Trophoblast cell (in vitro differentiated cells and primary cell): Measurements from ENCODE around the gene PRPF40A.
A peak's percentile ranks its signal among the peaks of the same experiment; 100 is the strongest.

Experiments used
- DNase-seq, 2 donors: peaks; one replicate each; pipeline ENCODE4 v3.0.0-alpha.2; 2016
- H2AFZ ChIP-seq: 2 replicates; pipeline ENCODE4 v1.6.1; 2013; ENCODE audit warnings: low read length, moderate library complexity, mild to moderate bottlenecking; ENCODE audit not compliant: insufficient read depth, poor library complexity
- H2AK5ac ChIP-seq: 2 replicates; pipeline ENCODE4 v1.6.1; 2013; ENCODE audit warnings: mild to moderate bottlenecking, low read length
- H2BK120ac ChIP-seq: 2 replicates; pipeline ENCODE4 v1.6.1; 2013; ENCODE audit warnings: low read length, mild to moderate bottlenecking, moderate library complexity; ENCODE audit not compliant: insufficient read depth, poor library complexity
- H2BK12ac ChIP-seq: 2 replicates; pipeline ENCODE4 v1.6.1; 2013; ENCODE audit warnings: mild to moderate bottlenecking, low read length, moderate library complexity
- H2BK5ac ChIP-seq: 2 replicates; pipeline ENCODE4 v1.6.1; 2013; ENCODE audit warnings: low read length, low read depth, moderate library complexity, mild to moderate bottlenecking; ENCODE audit not compliant: poor library complexity
- H3K14ac ChIP-seq: 2 replicates; pipeline ENCODE4 v1.6.1; 2013; ENCODE audit warnings: mild to moderate bottlenecking, low read length
- H3K18ac ChIP-seq: 2 replicates; pipeline ENCODE4 v1.6.1; 2013; ENCODE audit warnings: mild to moderate bottlenecking, low read length
- H3K23ac ChIP-seq: 2 replicates; pipeline ENCODE4 v1.6.1; 2013; ENCODE audit warnings: low read length
- H3K27ac ChIP-seq: 2 replicates; pipeline ENCODE4 v1.5.1; 2013; ENCODE audit warnings: low read depth, mild to moderate bottlenecking, inconsistent platforms, low read length, moderate library complexity
- H3K27me3 ChIP-seq: 2 replicates; pipeline ENCODE4 v1.6.1; 2013; ENCODE audit warnings: inconsistent platforms, mild to moderate bottlenecking, low read length, moderate library complexity; ENCODE audit not compliant: insufficient read depth
- H3K36me3 ChIP-seq, 2 experiments: 1 replicate in 1 of 2; 2 replicates in 1 of 2; pipeline ENCODE4 v1.6.1; 2013; ENCODE audit warnings: low read length in 2 of 2, mild to moderate bottlenecking in 2 of 2, moderate library complexity in 1 of 2; ENCODE audit not compliant: insufficient read depth in 2 of 2, control insufficient read depth in 1 of 2
- H3K4ac ChIP-seq: 2 replicates; pipeline ENCODE4 v1.6.1; 2013; ENCODE audit warnings: low read depth, mild to moderate bottlenecking, low read length, moderate library complexity
- H3K4me1 ChIP-seq, 2 experiments: 1 replicate in 1 of 2; 2 replicates in 1 of 2; pipeline ENCODE4 v1.6.1; 2013; ENCODE audit warnings: low read length in 2 of 2, mild to moderate bottlenecking in 2 of 2, moderate library complexity in 1 of 2; ENCODE audit not compliant: insufficient read depth in 2 of 2, control insufficient read depth in 1 of 2
- H3K4me2 ChIP-seq: 2 replicates; pipeline ENCODE4 v1.6.1; 2013; ENCODE audit warnings: inconsistent platforms, mild to moderate bottlenecking, low read length, moderate library complexity
- H3K4me3 ChIP-seq: 2 replicates; pipeline ENCODE4 v1.5.1; 2013; ENCODE audit warnings: mild to moderate bottlenecking, low read depth, low read length, inconsistent platforms
- H3K79me1 ChIP-seq: one replicate; pipeline ENCODE4 v1.6.1; 2013; ENCODE audit warnings: low read length
- H3K79me2 ChIP-seq: 2 replicates; pipeline ENCODE4 v1.6.1; 2013; ENCODE audit warnings: low read length, mild to moderate bottlenecking; ENCODE audit not compliant: control insufficient read depth, insufficient read depth, poor library complexity
- H3K9ac ChIP-seq: 2 replicates; pipeline ENCODE4 v1.6.1; 2013; ENCODE audit warnings: mild to moderate bottlenecking, low read length
- H3K9me3 ChIP-seq: 2 replicates; pipeline ENCODE4 v1.6.1; 2013; ENCODE audit warnings: low read depth, mild to moderate bottlenecking, control low read depth, inconsistent platforms, low read length; ENCODE audit not compliant: insufficient read depth
- H4K12ac ChIP-seq: 2 replicates; pipeline ENCODE4 v1.6.1; 2013; ENCODE audit warnings: low read depth, mild to moderate bottlenecking, low read length, moderate library complexity
- H4K8ac ChIP-seq: 2 replicates; pipeline ENCODE4 v1.6.1; 2013; ENCODE audit warnings: low read depth, mild to moderate bottlenecking, low read length, moderate library complexity
- H4K91ac ChIP-seq: one replicate; pipeline ENCODE4 v1.6.1; 2013; ENCODE audit warnings: low read depth, mild to moderate bottlenecking, low read length, moderate library complexity
- WGBS: extraction: QIAGEN DNeasy Blood & Tissue Kit; methylation state at CpG from one replicate; pipeline ENCODE4 v1.1.7; 2013; ENCODE audit warnings: missing lambda C conversion rate; ENCODE audit not compliant: insufficient read length, insufficient coverage; ENCODE audit errors: extremely low coverage; 5-methylcytosine and 5-hydroxymethylcytosine counted together

Gene PRPF40A

DNA sequence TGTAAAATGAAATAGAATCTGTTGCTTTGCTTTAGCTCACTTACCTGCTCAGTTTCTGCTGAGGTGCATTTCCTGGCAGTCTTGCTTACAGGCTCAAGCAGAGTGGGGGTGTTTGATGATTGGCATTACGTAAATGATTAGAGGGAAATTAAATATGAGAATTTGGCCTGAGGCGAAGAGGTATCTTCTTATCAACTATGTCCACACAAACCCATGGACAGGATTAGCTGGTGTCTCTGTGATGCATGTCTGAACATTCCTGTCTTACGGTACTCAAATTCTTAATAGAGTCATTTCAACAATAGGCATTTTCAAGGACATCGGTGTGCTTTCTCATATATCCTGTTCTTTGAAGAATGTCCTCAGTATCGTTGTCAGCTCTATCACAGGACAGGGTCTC lies 102.1 kb downstream of the PRPF40A start:
- Histone ChIP-seq H3K4me2 (no peak overlapping the region), H2AK5ac (no peak overlapping the region), H2BK120ac (no peak overlapping the region), H3K14ac (no peak overlapping the region), H3K27ac (no peak overlapping the region), H3K4ac (no peak overlapping the region), H3K4me3 (no peak overlapping the region), H3K9me3 (no peaks in the 10 kb centered on the region), H4K8ac (no peak overlapping the region), H3K27me3 (no peaks in the 10 kb centered on the region), H2BK5ac (no peak overlapping the region), H3K79me2 (no peaks in the 10 kb centered on the region), H3K18ac (no peak overlapping the region), H3K36me3 (peaks cover 4 to 10% of the 10 kb centered on the region in 2 experiments), H3K9ac (no peak overlapping the region), H2BK12ac (no peak overlapping the region), H4K12ac (no peak overlapping the region), H3K23ac (no peak overlapping the region), H3K4me1 (no peaks in the 10 kb centered on the region), H4K91ac (no peak overlapping the region), H3K79me1 (no peaks in the 10 kb centered on the region), H2AFZ (no peak overlapping the region)
- peak in 1 of 2 donors; percentile 50 for DNase-seq
- no CpG with 5 or more reads among the region's 5 CpGs for WGBS

DNA sequence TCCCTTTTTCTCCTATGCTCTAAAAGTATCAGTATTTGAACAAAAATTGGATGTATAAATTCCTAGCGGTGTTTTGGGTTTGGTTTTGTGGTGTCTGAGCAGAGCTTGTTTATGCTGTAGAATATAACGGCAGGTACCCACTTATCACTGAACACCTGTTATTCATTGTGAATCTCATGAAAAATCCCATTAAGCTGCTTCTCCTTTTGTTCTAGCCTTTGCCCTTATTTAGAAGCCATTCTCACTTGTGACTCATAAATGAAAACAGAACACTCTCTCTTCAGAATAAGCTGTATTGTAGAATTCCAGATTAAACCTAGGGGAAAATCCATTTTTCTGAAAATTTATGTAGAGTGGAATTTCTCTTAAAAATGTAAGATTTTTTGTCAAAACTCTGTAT lies 104.0 kb downstream of the PRPF40A start:
- Histone ChIP-seq H4K8ac (no peak overlapping the region), H3K79me2 (no peaks in the 10 kb centered on the region), H2AK5ac (no peak overlapping the region), H3K14ac (no peak overlapping the region), H3K27ac (no peak overlapping the region), H4K12ac (no peak overlapping the region), H2AFZ (no peak overlapping the region), H3K4me1 (no peaks in the 10 kb centered on the region), H3K18ac (no peak overlapping the region), H3K4me3 (no peak overlapping the region), H2BK12ac (no peak overlapping the region), H3K27me3 (no peaks in the 10 kb centered on the region), H3K9ac (no peak overlapping the region), H3K79me1 (no peaks in the 10 kb centered on the region), H3K4me2 (no peak overlapping the region), H3K4ac (no peak overlapping the region), H3K9me3 (no peaks in the 10 kb centered on the region), H2BK5ac (no peak overlapping the region), H4K91ac (no peak overlapping the region), H2BK120ac (no peak overlapping the region), H3K36me3 (peaks cover 0 to 3% of the 10 kb centered on the region in 2 experiments), H3K23ac (no peak overlapping the region)
- DNase-seq = no peak
- no CpG with 5 or more reads among the region's 2 CpGs for WGBS

DNA sequence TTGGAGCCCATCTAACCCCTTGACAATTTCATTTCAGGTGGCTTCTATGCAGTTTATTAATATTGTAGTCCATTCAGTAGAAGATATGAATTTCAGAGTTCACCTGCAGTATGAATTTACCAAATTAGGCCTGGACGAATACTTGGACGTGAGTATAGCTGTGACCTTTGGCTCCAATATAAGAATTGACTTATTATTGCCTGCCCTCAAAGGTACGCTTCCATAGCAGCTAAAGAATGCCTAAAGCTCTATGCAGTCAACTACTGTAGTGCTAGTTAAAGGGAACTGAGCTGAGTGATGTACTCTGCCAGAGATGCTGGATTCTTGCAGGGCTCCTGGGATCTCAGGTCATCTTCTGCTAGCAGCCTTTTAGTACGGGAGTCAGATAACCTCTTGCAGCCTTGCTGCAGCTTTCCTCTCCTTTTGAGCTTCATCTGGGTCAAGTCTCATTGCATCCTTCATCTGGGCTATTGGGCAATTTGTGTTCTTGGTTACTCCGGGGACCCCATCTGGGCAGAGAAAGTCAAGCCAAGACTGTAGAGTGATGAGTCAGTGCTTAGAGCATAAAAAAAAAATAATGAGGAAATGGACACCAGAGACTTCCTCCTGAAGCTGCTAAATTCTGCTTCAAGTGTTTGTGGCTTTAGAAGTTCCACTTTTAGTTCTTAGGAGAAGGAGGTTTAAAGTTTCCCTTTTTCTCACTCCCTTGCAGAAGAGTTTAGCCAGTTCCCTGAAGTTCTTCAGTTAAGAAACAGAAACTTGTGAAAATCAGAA lies 105.6 kb downstream of the PRPF40A start:
- no peak overlapping the region for H2BK120ac ChIP-seq
- H3K4me1 ChIP-seq = no peaks in the 10 kb centered on the region

DNA sequence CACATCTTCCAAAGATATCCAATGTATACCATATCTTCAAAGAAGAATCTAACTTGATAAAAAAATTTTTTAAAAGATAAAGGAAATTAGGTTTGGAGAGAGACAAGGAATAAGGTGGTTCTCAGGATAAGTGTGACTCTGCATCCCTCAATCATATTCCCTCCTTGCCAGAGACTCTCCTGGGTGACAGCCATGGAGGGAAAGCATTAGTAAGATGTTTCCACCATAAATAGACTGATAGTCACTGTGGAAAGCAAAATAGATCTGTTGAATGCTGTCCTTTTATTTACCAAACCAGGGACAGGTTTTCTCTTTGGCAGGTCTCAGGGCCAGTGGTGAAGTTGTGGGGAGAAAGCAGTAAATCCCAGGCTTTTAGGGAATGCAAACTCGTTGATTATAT lies 107.6 kb downstream of the PRPF40A start:
- H2AFZ ChIP-seq = no peak overlapping the region
- no peak overlapping the region for H3K4me3 ChIP-seq
- H3K4me2 ChIP-seq = no peak overlapping the region
- WGBS = no CpG with 5 or more reads among the region's 1 CpG
- no peak overlapping the region for H3K14ac ChIP-seq
- no peak overlapping the region for H4K8ac ChIP-seq
- H3K4ac ChIP-seq = no peak overlapping the region
- H3K27ac ChIP-seq = no peak overlapping the region
- no peak overlapping the region for H2BK5ac ChIP-seq
- no peaks in the 10 kb centered on the region for H3K79me2 ChIP-seq
- H3K23ac ChIP-seq = no peak overlapping the region
- no peaks in the 10 kb centered on the region for H3K27me3 ChIP-seq
- no peak overlapping the region for H2AK5ac ChIP-seq
- no peak overlapping the region for H3K9ac ChIP-seq
- no peaks in the 10 kb centered on the region for H3K9me3 ChIP-seq
- no peaks in the 10 kb centered on the region for H3K79me1 ChIP-seq
- H3K4me1 ChIP-seq = no peaks in the 10 kb centered on the region
- H2BK12ac ChIP-seq = no peak overlapping the region
- DNase-seq = no peak
- no peak overlapping the region for H3K18ac ChIP-seq
- H3K36me3 ChIP-seq = no peaks in the 10 kb centered on the region
- no peak overlapping the region for H2BK120ac ChIP-seq
- H4K91ac ChIP-seq = no peak overlapping the region
- no peak overlapping the region for H4K12ac ChIP-seq

More for the DNA sequence above, 105.6 kb downstream of the PRPF40A start:
- H2BK5ac ChIP-seq = no peak overlapping the region
- H3K4me2 ChIP-seq = no peak overlapping the region
- H3K14ac ChIP-seq = no peak overlapping the region
- no peaks in the 10 kb centered on the region for H3K36me3 ChIP-seq
- H3K79me2 ChIP-seq = no peaks in the 10 kb centered on the region
- H3K18ac ChIP-seq = no peak overlapping the region
- no peak overlapping the region for H4K8ac ChIP-seq
- H2AFZ ChIP-seq = no peak overlapping the region
- H3K4me3 ChIP-seq = no peak overlapping the region
- peak in 1 of 2 donors; percentile 43 for DNase-seq
- no peaks in the 10 kb centered on the region for H3K79me1 ChIP-seq
- no peaks in the 10 kb centered on the region for H3K9me3 ChIP-seq
- no peak overlapping the region for H3K4ac ChIP-seq
- H3K27ac ChIP-seq = no peak overlapping the region
- H3K27me3 ChIP-seq = no peaks in the 10 kb centered on the region
- no peak overlapping the region for H2BK12ac ChIP-seq
- WGBS = no CpG with 5 or more reads among the region's 5 CpGs
- no peak overlapping the region for H4K12ac ChIP-seq
- H3K9ac ChIP-seq = no peak overlapping the region
- H4K91ac ChIP-seq = no peak overlapping the region
- no peak overlapping the region for H3K23ac ChIP-seq
- H2AK5ac ChIP-seq = no peak overlapping the region
